Activated CD4-positive, alpha-beta memory T cell treated with anti-CD3 and anti-CD28 coated beads for 36 hours (primary cell): ENCODE measurements around the gene TAOK1. TPM values are rescaled to one million over a fixed set of nuclear protein-coding genes. Genes with fewer than 3 reads are reported as not detected.
"Not testable (repeated sequence)": the region's sequence is repeated elsewhere in the genome, so short reads cannot be mapped to it uniquely, and the experiment has no call there.

ENCODE experiments used
- CTCF ChIA-PET: fragments of 350-600 bp; sonication (Branson Sonifier 250); formaldehyde crosslinking; loops from one replicate; lab custom pipeline; 2021; ENCODE audit warnings: antibody characterized with exemption, inconsistent platforms; lab: Charles Lee
- POLR2A ChIA-PET: fragments of 350-600 bp; sonication (Branson Sonifier 250); formaldehyde crosslinking; loops from one replicate; lab custom pipeline; 2021; ENCODE audit warnings: antibody characterized with exemption; lab: Charles Lee
- DNase-seq: peaks from one replicate; pipeline ENCODE4 v3.0.0-alpha.2; 2020
- H3K27ac Mint-ChIP-seq: one replicate; pipeline ENCODE4 v1.8.0; 2021; ENCODE audit warnings: mixed read lengths
- H3K27me3 Mint-ChIP-seq: one replicate; pipeline ENCODE4 v1.8.0; 2021; ENCODE audit warnings: mixed read lengths
- H3K36me3 Mint-ChIP-seq: one replicate; pipeline ENCODE4 v1.8.0; 2021; ENCODE audit warnings: mixed read lengths
- H3K4me1 Mint-ChIP-seq: one replicate; pipeline ENCODE4 v1.8.0; 2021; ENCODE audit warnings: low read depth, mixed read lengths
- H3K4me3 Mint-ChIP-seq: one replicate; pipeline ENCODE4 v1.8.0; 2021; ENCODE audit warnings: mild to moderate bottlenecking, mixed read lengths
- H3K9me3 Mint-ChIP-seq: one replicate; pipeline ENCODE4 v1.8.0; 2021; ENCODE audit warnings: mixed read lengths
- intact Hi-C: fragments of 100-400 bp; cut with micrococcal nuclease; formaldehyde crosslinking; loops from one replicate; pipeline ENCODE4 v1.15.1; 2023
- total RNA-seq, 2 experiments: library from RNA; stranded (reverse); gene quantifications; one replicate each; pipeline ENCODE4 v1.2.3, GENCODE V29; 2021

TAOK1 gene
- total RNA-seq, 2 experiments from 2014 or later, result 29.8 to 34.3 TPM

- Mint-ChIP-seq H3K4me1 (peaks cover 18% of the 10 kb centered on the region), H3K4me3 (no peak overlapping the region), H3K27me3 (no peaks in the 10 kb centered on the region), H3K27ac (no peak overlapping the region), H3K9me3 (no peaks in the 10 kb centered on the region), H3K36me3 (peaks cover 24% of the 10 kb centered on the region)
- intact Hi-C loops, result no loop called here
- ChIA-PET POLR2A (no interaction called here), CTCF (interaction anchor here (0.7 kb wide), 1 partner anchor 81 kb away, joined by 4 read pairs; no protein-coding TSS in a partner anchor)
- no peak for DNase-seq
These were observed 61.1 kb downstream of the TAOK1 start for GRCh38 chr17:29451121-29451742.

DNA sequence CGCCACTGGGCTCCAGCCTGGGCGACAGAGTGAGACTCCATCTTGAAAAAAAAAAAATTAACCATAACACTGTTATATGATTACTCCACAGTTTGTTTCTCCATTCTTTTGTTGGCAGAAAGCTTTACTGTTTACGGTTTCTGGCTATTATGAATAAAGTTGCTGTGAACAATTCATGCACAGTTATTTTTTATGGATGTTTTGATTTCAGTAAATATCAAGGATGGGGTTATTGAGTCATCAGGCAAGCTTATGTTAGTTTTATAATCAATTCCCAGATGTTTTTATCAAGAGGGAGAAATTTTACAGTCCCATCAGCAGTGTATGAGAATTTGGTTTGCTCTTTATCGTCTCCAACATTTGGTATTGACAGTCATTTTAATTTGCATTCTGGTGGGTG, 67.9 kb downstream of the TAOK1 start:
- intact Hi-C loops, result no loop called here
- CTCF ChIA-PET, result interaction anchor here (0.9 kb wide), 1 partner anchor 44 kb away, joined by 3 read pairs; no protein-coding TSS in a partner anchor
- Mint-ChIP-seq H3K4me1 (peaks cover 16% of the 10 kb centered on the region), H3K36me3 (peaks cover 18% of the 10 kb centered on the region), H3K9me3 (no peaks in the 10 kb centered on the region), H3K27ac (no peak overlapping the region), H3K4me3 (no peak overlapping the region), H3K27me3 (no peaks in the 10 kb centered on the region)
- POLR2A ChIA-PET, result no interaction called here
- DNase-seq, result no peak

DNA sequence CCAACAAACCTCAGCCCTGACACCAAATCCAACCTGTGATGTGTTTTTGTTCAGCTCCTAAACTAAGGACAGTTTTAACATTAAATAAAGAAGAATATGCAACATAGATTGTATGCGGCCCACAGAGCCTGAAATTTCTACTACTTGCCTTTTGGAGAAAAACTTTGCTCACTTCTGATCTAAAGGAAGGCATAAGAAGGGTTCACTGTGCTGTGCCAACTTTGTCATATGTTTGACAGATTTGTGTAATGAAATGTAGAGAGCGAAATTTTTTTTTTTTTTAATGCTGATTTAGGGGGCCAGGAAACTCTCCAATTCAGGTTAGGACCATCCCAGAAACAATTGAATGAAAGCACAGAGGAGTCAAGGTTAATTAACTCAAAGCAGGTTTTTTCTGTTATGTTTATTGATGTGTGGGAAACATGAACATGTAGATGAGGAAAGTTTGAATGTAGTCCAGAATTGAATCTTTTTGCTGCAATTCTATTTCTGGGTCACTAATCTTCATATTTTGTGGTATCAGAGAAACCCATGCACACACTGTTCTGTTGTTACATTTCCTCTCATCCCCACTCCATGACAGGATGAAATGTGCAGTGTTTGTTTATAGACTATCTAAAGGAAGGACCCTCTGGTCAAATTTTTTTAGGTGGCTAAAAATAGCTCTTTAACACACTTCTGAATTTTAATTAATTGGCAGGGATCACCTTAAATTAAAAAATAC, 71.5 kb downstream of the TAOK1 start:
- no peaks in the 10 kb centered on the region for H3K9me3 Mint-ChIP-seq
- H3K27ac Mint-ChIP-seq, result no peak overlapping the region
- intact Hi-C loops, result no loop called here
- ChIA-PET CTCF (interaction anchor here (0.5 to 1.6 kb wide), 2 partner anchors 91 to 314 kb away, joined by 3 to 6 read pairs; no protein-coding TSS in a partner anchor), POLR2A (no interaction called here)
- H3K4me1 Mint-ChIP-seq, result peaks cover 20% of the 10 kb centered on the region
- H3K36me3 Mint-ChIP-seq, result peaks cover 12% of the 10 kb centered on the region
- no peak for DNase-seq
- no peaks in the 10 kb centered on the region for H3K27me3 Mint-ChIP-seq
- no peak overlapping the region for H3K4me3 Mint-ChIP-seq

GRCh38 chr17:29469276-29469675, 79.1 kb downstream of the TAOK1 start:
- ChIA-PET POLR2A (no interaction called here), CTCF (no interaction called here)
- Mint-ChIP-seq H3K4me1 (no peaks in the 10 kb centered on the region), H3K36me3 (peaks cover 18% of the 10 kb centered on the region), H3K27ac (no peak overlapping the region), H3K27me3 (no peaks in the 10 kb centered on the region), H3K4me3 (no peak overlapping the region), H3K9me3 (no peaks in the 10 kb centered on the region)
- intact Hi-C loops, result no loop called here
- DNase-seq, result no peak

DNA sequence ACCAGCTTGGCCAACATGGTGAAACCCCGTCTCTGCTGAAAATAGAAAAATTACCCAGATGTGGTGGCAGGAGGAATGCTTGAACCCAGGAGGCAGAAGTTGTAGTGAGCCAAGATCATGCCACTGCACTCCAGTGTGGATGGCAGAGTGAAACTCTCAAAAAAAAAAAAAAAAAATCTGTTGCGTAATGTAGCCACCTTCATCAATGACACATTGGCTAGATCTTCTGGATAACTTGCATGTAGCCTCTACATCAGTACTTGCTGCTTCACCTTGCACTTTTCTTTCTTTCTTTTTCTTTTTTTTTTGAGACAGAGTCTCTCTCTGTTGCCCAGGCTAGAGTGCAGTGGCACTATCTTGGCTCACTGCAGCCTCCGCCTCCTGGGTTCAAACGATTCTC, 83.3 kb downstream of the TAOK1 start:
- H3K9me3 Mint-ChIP-seq, H3K27me3 Mint-ChIP-seq, H3K4me3 Mint-ChIP-seq, H3K4me1 Mint-ChIP-seq, intact Hi-C loops, H3K27ac Mint-ChIP-seq, POLR2A ChIA-PET, DNase-seq: not testable (repeated sequence)
- H3K36me3 Mint-ChIP-seq, result peaks cover 22% of the 10 kb centered on the region
- CTCF ChIA-PET, result interaction anchor here (1.8 kb wide), 1 partner anchor 103 kb away, joined by 5 read pairs; no protein-coding TSS in a partner anchor

GRCh38 chr17:29474297-29474696, 84.1 kb downstream of the TAOK1 start:
- POLR2A ChIA-PET, result no interaction called here
- peaks cover 21% of the 10 kb centered on the region for H3K36me3 Mint-ChIP-seq
- no peak for DNase-seq

DNA sequence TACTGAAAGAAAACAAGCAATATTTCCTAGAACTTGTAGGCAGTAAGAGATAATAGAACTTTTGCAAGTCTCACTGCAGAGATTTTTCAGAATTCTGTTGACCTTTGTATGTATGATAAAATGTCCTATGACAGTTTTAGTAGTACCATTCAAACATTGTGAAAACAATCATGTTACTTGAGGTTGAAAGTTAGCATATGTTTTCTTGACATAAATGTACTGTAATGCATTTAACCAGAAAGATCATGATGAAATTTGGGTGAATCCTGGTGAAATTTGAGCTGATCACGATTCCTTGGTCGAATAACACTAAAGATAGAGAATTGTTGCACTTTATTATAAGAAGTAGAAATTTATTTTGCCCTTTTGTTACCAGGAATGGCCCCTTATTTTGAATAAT, 85.7 kb downstream of the TAOK1 start:
- intact Hi-C loops, result no loop called here
- H3K27ac Mint-ChIP-seq, result no peak overlapping the region
- no peak for DNase-seq
- no peak overlapping the region for H3K4me3 Mint-ChIP-seq
- H3K4me1 Mint-ChIP-seq, result no peaks in the 10 kb centered on the region
- ChIA-PET POLR2A (no interaction called here), CTCF (no interaction called here)
- H3K36me3 Mint-ChIP-seq, result peaks cover 20% of the 10 kb centered on the region
- H3K9me3 Mint-ChIP-seq, result no peaks in the 10 kb centered on the region
- no peaks in the 10 kb centered on the region for H3K27me3 Mint-ChIP-seq

More at GRCh38 chr17:29474297-29474696, 84.1 kb downstream of the TAOK1 start:
- CTCF ChIA-PET, result interaction anchor here (1.8 kb wide), 1 partner anchor 104 kb away, joined by 5 read pairs; no protein-coding TSS in a partner anchor
- intact Hi-C loops, result no loop called here
- Mint-ChIP-seq H3K9me3 (no peaks in the 10 kb centered on the region), H3K4me3 (no peak overlapping the region), H3K4me1 (no peaks in the 10 kb centered on the region), H3K27ac (no peak overlapping the region), H3K27me3 (no peaks in the 10 kb centered on the region)

DNA sequence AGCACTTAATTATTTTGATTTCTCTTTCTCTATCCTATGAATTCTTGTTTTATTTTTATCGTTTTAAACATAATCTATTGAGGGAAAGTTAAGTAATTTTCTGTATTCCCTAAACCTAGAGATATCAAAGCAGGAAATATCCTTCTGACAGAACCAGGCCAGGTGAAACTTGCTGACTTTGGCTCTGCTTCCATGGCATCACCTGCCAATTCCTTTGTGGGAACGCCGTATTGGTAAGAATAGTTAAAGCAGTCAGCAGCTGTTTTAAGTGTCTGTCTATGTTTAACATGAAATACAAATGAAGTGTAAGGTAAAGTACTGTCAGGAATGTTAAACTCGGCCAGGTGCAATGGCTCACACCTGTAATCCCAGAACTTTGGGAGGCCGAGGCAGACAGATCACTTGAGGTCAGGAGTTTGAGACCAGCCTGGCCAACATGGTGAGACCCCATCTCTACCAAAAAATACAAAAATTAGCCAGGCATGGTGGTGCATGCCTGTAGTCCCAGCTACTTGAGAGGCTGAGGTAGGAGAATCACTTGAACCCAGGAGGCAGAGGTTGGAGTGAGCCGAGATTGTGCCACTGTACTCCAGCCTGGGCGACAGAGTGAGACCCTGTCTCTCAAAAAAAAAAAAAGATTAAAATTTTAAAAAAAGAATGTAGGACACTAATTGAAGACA, 90.2 kb downstream of the TAOK1 start:
- intact Hi-C loops, POLR2A ChIA-PET, H3K4me1 Mint-ChIP-seq, H3K4me3 Mint-ChIP-seq, H3K36me3 Mint-ChIP-seq, DNase-seq, H3K27ac Mint-ChIP-seq, H3K27me3 Mint-ChIP-seq, H3K9me3 Mint-ChIP-seq: not testable (repeated sequence)
- CTCF ChIA-PET, result interaction anchor here (0.6 to 1.6 kb wide), 4 partner anchors 12 to 672 kb away, joined by 3 to 7 read pairs (median 4); no protein-coding TSS in a partner anchor

- H3K36me3 Mint-ChIP-seq, result peaks cover 11% of the 10 kb centered on the region
- H3K27ac Mint-ChIP-seq, result no peak overlapping the region
- no peak overlapping the region for H3K4me3 Mint-ChIP-seq
- no peaks in the 10 kb centered on the region for H3K9me3 Mint-ChIP-seq
- CTCF ChIA-PET, result interaction anchor here (1.3 kb wide), 1 partner anchor 113 kb away, joined by 5 read pairs; no protein-coding TSS in a partner anchor
- no peaks in the 10 kb centered on the region for H3K4me1 Mint-ChIP-seq
- POLR2A ChIA-PET, result no interaction called here
- intact Hi-C loops, result no loop called here
- DNase-seq, result no peak
- no peaks in the 10 kb centered on the region for H3K27me3 Mint-ChIP-seq
These were observed 93.3 kb downstream of the TAOK1 start for GRCh38 chr17:29483503-29483902.

DNA sequence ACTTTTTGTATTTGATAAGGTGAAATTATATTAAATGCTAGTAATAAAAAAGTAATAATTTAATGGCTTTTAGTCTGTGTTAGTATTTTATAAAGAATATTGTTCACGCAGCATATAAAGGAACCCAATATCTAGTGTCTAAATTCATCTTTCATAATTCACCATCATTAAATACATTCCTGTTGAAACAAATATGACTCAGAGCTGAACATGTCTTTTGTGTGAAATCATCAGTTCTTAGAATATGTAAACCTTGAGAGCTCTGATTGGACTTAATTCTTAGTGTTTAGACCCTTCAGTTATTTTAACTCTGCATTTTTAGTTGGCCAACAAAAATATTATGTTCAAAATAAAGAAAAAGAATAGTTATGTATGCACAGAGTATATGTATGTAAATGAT, 104.8 kb downstream of the TAOK1 start:
- Mint-ChIP-seq H3K9me3 (no peaks in the 10 kb centered on the region), H3K4me3 (no peak overlapping the region), H3K27me3 (no peaks in the 10 kb centered on the region), H3K4me1 (peaks cover 2% of the 10 kb centered on the region), H3K36me3 (peaks cover 12% of the 10 kb centered on the region), H3K27ac (no peak overlapping the region)
- CTCF ChIA-PET, result interaction anchor here (1.2 to 3.1 kb wide), 3 partner anchors 41 to 379 kb away, joined by 3 to 12 read pairs (median 7); no protein-coding TSS in a partner anchor
- POLR2A ChIA-PET, result no interaction called here
- intact Hi-C loops, result no loop called here
- no peak for DNase-seq

DNA sequence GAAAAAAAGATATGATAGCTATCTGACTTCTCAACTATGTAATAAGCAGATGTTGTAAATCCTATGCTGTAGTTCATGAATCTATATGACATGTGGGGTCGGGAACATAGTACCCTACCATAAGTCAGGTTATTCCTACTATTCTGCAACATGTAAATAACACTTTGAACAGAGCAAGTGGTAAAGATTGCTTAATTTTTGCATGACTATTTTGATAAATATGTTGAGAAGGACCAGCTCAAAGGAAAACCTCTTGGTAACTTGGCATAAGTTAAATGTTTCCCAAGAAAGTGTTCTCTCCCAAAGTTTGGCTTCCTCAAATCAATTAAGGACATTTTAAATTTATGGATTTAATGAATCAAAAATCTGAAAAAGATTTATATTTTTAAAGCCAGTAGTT, 114.5 kb downstream of the TAOK1 start:
- H3K9me3 Mint-ChIP-seq, result no peaks in the 10 kb centered on the region
- CTCF ChIA-PET, result interaction anchor here (2.7 kb wide), 1 partner anchor 135 kb away, joined by 12 read pairs; no protein-coding TSS in a partner anchor
- POLR2A ChIA-PET, result no interaction called here

GRCh38 chr17:29505836-29506235, 115.7 kb downstream of the TAOK1 start:
- H3K9me3 Mint-ChIP-seq, result no peaks in the 10 kb centered on the region
- CTCF ChIA-PET, result interaction anchor here (2.7 kb wide), 1 partner anchor 136 kb away, joined by 12 read pairs; no protein-coding TSS in a partner anchor
- peaks cover 12% of the 10 kb centered on the region for H3K36me3 Mint-ChIP-seq
- POLR2A ChIA-PET, result no interaction called here
- H3K27ac Mint-ChIP-seq, result no peak overlapping the region
- no peak for DNase-seq
- H3K27me3 Mint-ChIP-seq, result no peaks in the 10 kb centered on the region
- no peaks in the 10 kb centered on the region for H3K4me1 Mint-ChIP-seq
- no peak overlapping the region for H3K4me3 Mint-ChIP-seq
- intact Hi-C loops, result no loop called here

More for the DNA sequence above, 114.5 kb downstream of the TAOK1 start:
- H3K4me3 Mint-ChIP-seq, result no peak overlapping the region
- H3K36me3 Mint-ChIP-seq, result peaks cover 12% of the 10 kb centered on the region
- no peaks in the 10 kb centered on the region for H3K27me3 Mint-ChIP-seq
- intact Hi-C loops, result no loop called here
- H3K27ac Mint-ChIP-seq, result no peak overlapping the region
- H3K4me1 Mint-ChIP-seq, result no peaks in the 10 kb centered on the region
- no peak for DNase-seq
